ENCODE results near the gene LGR4.
"Not testable (repeated sequence)": the region's sequence is repeated elsewhere in the genome, so short reads cannot be mapped to it uniquely, and the experiment has no call there.

Gene LGR4

GRCh38 chr11:27472398-27473016 lies at the start of gene LGR4:
TSS of gene LGR4 (minus strand) at chr11:27472790. CDS start at chr11:27472302, 488 bp downstream.
- peak; percentile 77 for DNase-seq

DNA sequence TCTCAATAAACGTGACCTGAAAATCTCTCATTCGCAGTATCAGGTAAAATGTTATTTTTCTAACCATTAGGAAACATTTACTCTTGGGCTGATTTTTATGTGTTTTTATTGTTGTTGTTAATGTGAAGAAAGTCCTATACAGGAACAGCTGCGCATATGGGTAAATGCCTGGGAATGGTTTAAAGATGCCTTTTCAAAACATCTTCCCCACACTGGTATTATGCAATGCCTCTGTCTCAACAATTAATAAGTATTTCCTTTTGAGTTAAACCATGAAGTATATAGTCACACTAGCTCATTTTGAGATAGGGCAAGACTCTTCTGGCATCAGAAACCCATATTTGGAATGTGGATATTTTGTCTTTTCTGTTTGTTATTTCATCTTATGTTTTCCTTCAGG lies 47.6 kb upstream of the LGR4 start:
- DNase-seq = no peak

DNA sequence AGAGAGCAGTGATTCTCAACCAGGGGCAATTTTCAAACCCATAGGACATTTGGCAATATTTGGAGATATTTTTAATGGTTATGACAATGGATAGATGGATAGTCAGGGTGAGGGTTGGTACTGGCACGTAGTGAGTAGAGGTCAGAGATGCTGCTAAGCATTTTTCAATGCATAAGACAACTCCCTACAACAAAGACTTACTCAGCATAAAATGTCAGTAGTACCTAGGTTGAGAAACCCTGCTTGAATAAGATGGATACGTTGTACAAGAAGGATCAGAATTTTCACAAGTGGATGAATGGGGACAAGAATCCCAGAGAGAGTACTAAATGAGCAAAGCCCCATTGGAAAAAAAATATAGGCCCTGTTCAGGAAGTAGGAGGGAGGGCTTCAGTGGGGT lies 45.9 kb upstream of the LGR4 start:
- no peak for DNase-seq

DNA sequence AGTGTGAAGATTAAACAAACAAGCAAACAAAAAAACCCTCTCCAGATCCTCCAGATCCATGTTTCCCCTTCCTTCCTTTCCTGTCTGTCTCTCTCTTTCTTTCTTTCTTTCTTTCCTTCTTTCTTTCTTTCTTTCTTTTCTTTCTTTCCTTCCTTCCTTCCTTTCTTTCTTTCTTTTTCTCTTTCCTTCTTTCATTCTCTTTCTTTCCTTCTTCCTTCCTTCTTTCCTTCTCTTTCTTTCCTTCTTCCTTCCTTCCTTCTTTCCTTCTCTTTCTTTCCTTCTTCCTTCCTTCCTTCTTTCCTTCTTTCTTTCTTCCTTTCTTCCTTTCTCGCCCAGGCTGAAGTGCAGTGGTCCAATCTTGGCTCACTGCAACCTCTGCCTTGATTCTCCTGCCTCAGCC lies 44.9 kb upstream of the LGR4 start:
- not testable (repeated sequence) for DNase-seq

- no peak for DNase-seq
These were observed 42.0 kb upstream of the LGR4 start for GRCh38 chr11:27514558-27514957.

- DNase-seq = no peak
These were observed 41.5 kb upstream of the LGR4 start for GRCh38 chr11:27514076-27514475.

- DNase-seq = no peak
These were observed 40.8 kb upstream of the LGR4 start for GRCh38 chr11:27513389-27513788.

DNA sequence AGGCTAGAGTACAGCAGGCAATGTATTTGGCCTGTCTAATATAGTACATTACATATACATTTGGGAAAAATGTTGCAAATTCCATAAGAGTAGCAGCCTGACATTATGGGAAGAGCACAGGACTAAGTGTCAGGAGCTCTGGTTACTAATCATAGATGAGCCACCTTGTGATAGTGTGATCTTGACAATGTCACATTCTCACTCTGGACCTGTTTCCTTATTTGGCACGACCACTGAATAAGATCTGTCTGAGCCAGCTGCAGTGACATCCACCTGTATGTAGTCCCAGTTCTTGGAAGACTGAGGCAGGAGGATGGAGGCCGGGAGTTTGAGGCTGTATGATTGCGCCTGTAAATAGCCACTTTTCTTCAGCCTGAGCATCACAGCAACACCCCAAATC lies 39.6 kb upstream of the LGR4 start:
- no peak for DNase-seq

DNA sequence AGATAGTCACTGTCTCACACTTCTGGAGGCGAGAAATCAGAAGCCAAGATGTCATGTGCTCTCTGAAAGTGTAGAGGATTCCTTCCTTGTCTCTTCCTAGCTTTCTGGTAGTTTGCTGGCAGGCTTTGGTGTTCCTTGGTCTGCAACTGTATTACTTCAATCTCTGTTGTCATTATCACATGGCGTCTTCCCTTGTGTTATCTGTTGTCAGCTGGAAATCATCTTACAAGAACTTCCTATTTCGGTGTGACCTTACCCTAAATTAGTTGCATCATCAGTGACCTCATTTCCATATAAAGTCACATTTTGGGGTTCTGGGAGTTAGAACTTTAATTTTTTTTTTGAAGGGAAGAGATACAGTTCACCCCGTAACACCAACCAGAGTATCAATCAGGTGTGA lies 37.3 kb upstream of the LGR4 start:
- no peak for DNase-seq

DNA sequence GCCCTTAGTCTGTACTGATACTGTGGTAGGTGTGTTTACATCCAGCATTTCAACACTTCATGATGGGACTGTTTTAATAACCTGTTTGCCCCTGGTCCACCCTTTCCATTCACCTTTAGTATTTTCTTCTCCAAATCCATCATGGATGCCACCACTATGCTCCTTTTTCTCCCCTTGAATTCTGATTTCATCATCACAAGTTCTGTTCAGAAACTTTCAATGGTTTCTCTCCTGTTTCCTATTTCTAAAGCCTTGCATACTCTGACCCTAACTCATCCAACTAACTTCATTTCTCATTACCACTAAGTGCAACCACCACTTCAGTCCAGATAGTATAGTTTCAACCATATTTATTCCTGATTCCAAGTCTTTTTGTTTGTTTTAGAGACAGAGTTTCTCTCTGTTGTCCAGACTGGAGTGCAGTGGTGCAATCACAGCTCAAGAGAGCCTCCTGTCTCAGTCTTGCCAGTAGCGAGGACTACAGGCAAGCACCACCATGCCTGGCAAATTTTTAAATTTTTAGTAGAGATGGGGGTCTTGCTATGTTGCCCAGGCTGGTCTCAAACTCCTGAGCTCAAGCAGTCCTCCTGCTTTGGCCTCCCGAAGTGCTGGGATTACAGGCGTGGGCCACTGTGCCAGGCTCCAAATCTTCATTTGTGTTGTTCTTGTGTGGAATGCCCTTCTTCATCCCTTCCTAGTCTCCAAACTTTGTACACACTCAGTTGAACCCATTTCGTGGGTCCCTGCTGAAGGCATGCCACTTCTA lies 35.1 kb upstream of the LGR4 start:
- DNase-seq = no peak

DNA sequence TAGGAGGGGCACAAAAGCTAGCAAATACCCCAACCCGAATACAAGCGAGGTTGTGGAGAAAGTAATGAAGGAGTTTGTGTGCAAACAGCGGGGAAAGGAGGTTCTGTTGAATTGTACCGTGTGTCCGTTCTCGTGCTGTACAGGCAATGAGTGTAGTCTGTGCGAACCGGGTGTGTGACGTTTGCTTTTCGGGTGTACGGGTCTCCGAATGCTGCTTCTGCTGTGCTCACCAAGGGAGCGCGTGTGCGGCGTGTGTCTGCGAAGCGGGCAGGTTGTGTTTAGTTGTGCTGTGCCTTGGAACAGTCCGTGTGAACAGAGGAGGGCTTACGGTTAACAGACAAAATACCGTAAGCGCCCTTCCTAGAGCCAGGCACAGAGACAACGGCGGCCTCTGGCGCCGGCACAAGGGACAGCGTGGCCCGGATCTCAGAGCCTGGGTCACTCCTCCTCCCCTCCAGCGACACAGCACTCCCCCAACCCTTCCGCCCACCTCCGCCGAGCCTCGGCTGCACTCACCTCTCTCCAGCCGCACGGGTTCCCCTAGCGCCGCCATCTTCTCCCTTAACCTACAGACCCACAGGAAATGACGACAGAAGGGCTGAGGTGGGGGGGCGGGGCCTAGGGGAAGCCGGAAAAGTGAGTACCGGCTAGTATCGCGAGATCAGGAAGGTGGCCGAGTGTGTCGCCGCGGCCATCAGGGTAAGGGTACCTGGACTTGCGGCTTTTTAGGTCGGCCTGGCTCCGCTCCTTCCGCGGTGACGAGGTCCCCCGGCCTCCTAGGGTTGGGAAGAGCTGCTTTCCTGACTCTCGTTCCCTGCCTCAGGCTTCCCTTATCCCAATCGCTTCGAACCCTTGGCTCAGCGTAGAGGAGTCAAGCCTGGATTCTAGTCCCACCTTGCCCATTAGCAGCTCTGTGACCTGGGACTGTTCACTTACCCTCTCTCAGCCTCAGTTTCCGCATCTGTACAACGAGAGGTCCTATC lies 33.9 kb upstream of the LGR4 start, which contains the start of gene LIN7C:
Gene LIN7C (minus strand): TSS at position 570 of the 983 bp plus-strand sequence. CDS start 17 bp downstream, at position 553.
- DNase-seq = peak; percentile 93

GRCh38 chr11:27505781-27506180 lies 33.2 kb upstream of the LGR4 start:
- DNase-seq = no peak

- DNase-seq = no peak
These were observed 31.6 kb upstream of the LGR4 start for GRCh38 chr11:27504205-27504604.

- DNase-seq = no peak
These were observed 28.5 kb upstream of the LGR4 start for GRCh38 chr11:27501100-27501499.

- DNase-seq = no peak
These were observed 25.3 kb upstream of the LGR4 start for GRCh38 chr11:27497911-27498310.

- DNase-seq = no peak
These were observed 24.8 kb upstream of the LGR4 start for GRCh38 chr11:27497284-27497866.

DNA sequence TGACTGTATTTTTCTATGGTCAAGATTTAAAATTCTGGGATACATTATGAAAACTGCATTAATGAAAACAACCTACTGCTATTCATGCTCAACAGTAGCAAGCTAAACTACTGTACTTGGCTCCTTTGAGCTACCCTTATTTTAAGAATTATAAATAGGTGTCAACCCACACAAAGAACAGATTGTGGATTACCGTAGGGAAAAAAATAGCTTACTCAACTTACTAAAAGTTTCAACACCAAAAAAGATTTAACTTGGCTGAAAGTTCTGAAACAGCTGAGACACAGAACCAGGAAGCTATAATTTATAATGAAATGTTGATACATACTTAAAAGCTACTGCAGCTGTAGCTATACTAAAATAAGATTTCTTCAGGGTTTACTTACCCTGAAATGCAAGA lies 23.9 kb upstream of the LGR4 start:
- DNase-seq = no peak

GRCh38 chr11:27495710-27496300 lies 23.2 kb upstream of the LGR4 start:
- DNase-seq = no peak

GRCh38 chr11:27489092-27489491 lies 16.5 kb upstream of the LGR4 start:
- no peak for DNase-seq

DNA sequence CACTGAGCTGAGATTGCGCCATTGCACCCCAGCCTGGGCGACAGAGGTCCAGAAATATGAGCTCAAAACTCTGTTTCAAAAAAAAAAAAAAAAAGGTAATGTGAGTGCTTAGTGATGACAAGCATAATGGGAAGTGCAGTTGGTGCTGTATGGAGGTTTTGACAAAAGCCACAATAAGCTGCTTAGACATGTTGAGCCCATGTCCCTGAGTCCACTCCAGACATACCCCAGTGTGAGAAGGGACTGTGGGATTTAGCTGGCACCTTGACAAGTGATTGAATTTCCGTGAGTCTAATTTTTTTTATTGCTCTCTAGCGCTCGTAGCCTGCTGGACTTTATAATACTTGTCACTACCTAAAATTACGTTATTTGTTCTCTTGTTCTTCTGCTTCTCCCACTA lies 15.1 kb upstream of the LGR4 start:
- no peak for DNase-seq

GRCh38 chr11:27485930-27486773 lies 13.6 kb upstream of the LGR4 start:
- DNase-seq = no peak

- no peak for DNase-seq
These were observed 10.2 kb upstream of the LGR4 start for GRCh38 chr11:27482793-27483192.
